ENCODE measurements around the gene CDK14. TPM values are rescaled to one million over a fixed set of nuclear protein-coding genes. Genes with fewer than 3 reads are reported as not detected.

CDK14 gene
- total and polyA plus RNA-seq, 10 of the 15 experiments (the other 5 are each of a cell fraction or from before 2014, with no cell fraction given), result 6.5 to 61.3 (median 24.2) TPM

DNA sequence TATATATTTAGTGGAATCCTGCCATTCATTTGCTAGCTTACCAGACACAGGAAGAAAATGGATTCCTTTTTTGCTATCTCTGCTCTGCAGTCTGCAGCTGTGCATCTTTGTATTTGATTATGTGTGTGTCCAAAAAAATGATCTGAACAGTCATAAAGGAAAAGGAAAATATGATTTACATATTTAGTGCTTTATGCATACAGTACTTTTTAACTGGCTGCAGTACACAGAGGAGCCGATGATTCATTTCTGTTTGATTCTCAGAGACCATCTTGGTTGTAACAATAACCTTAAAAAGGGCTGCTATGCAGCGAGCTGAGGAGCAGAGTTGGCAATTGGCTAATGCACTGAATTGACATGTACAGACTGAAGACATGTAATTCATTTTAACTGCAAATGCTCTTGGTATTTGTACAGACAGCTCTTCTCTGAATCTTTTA lies 516.8 kb downstream of the CDK14 start (continued):
- TF ChIP-seq ASH2L (IDR thresholded peaks at IDR 0.05; ENCODE audit: borderline replicate concordance, low read depth) (no peak), STAT1 (conservative IDR thresholded peaks at IDR 0.05) (no peak), RELA (IDR thresholded peaks at IDR 0.05; ENCODE audit: borderline replicate concordance, partially characterized antibody) (no peak)

DNA sequence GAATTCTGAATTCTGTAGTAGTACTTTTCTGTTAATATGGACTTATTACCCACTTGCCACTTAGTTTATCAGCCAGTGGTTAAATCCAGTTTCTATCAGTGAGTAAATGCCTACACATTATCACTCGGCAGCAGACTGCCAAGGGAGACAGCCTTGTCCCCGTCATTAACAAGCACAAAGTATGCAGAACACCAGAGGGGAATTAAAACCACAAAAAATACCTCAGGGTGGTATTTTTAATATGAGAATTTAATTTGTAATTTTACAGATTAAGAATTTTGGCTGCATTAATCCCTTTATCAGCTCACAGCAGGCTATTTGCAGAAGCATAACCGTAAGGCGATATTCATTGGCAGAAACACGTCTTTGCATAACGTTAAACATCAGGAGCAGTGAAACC lies 518.1 kb downstream of the CDK14 start:
- no peak for FAIRE-seq
- WGBS (ENCODE audit: insufficient coverage, insufficient replicate concordance, low lambda C conversion rate, missing lambda C conversion rate), result 82% methylated on average over 6 of the region's 6 CpGs
- POLR2A ChIA-PET, result no interaction called here
- Histone ChIP-seq H2AFZ (ENCODE audit: control insufficient read depth, low read depth, low read length) (no peak overlapping the region), H3K4me2 (ENCODE audit: control insufficient read depth, insufficient read depth) (no peak overlapping the region), H3K4me1 (ENCODE audit: control insufficient read depth, insufficient read depth, low read length) (no peaks in the 10 kb centered on the region), H3K9me3 (replicated peaks; ENCODE audit: control insufficient read depth, insufficient read depth, low read length) (no peaks in the 10 kb centered on the region), H3K9ac (ENCODE audit: control insufficient read depth, insufficient read depth, low read length) (no peak overlapping the region), H3K27ac (ENCODE audit: control insufficient read depth, insufficient read depth) (no peak overlapping the region), H3K79me2 (ENCODE audit: control insufficient read depth, insufficient read depth, low read length) (no peaks in the 10 kb centered on the region), H3K4me3 (no peak overlapping the region), H3K27me3 (replicated peaks in 1 of 2; ENCODE audit: control insufficient read depth in 2 of 2, insufficient read depth in 2 of 2, low read length in 1 of 2) (no peaks in the 10 kb centered on the region), H4K20me1 (ENCODE audit: control insufficient read depth, insufficient read depth) (no peaks in the 10 kb centered on the region), H3K36me3 (ENCODE audit: control insufficient read depth in 2 of 2, insufficient read depth in 2 of 2, low read length in 1 of 2) (no peaks in the 10 kb centered on the region)
- CTCF ChIA-PET, result no interaction called here
- no peak for DNase-seq (ENCODE audit: low read depth, low spot score)
- SMC1A ChIA-PET (ENCODE audit: uncharacterized antibody, unreplicated experiment), result no interaction called here
- in situ Hi-C loops (cut with MboI) (no loop called here), intact Hi-C loops (cut with micrococcal nuclease; ENCODE audit: unreplicated experiment) (no loop called here)
- RAD21 ChIA-PET (ENCODE audit: unreplicated experiment), result no interaction called here
- no peak for ATAC-seq
- no TSS peak for BruUV-seq (replicated peaks)
- TF ChIP-seq CEBPB (IDR thresholded peaks at IDR 0.05; ENCODE audit: borderline replicate concordance in 1 of 2, low read depth in 2 of 2, low read length in 2 of 2) (no peak), WRNIP1 (IDR thresholded peaks at IDR 0.05; ENCODE audit: borderline replicate concordance, low read depth, low read length) (no peak), TARDBP (IDR thresholded peaks at IDR 0.05; ENCODE audit: borderline replicate concordance) (no peak), HDGF (IDR thresholded peaks at IDR 0.05) (no peak), SMAD1 (IDR thresholded peaks at IDR 0.05; ENCODE audit: low read depth, partially characterized antibody) (no peak), BHLHE40 (IDR thresholded peaks at IDR 0.05; ENCODE audit: borderline replicate concordance in 1 of 2, low read depth in 2 of 2, low read length in 1 of 2) (no peak), TBL1XR1 (IDR thresholded peaks at IDR 0.05; ENCODE audit: low read depth, low read length) (no peak)
- TF ChIP-seq, protein P1, sequence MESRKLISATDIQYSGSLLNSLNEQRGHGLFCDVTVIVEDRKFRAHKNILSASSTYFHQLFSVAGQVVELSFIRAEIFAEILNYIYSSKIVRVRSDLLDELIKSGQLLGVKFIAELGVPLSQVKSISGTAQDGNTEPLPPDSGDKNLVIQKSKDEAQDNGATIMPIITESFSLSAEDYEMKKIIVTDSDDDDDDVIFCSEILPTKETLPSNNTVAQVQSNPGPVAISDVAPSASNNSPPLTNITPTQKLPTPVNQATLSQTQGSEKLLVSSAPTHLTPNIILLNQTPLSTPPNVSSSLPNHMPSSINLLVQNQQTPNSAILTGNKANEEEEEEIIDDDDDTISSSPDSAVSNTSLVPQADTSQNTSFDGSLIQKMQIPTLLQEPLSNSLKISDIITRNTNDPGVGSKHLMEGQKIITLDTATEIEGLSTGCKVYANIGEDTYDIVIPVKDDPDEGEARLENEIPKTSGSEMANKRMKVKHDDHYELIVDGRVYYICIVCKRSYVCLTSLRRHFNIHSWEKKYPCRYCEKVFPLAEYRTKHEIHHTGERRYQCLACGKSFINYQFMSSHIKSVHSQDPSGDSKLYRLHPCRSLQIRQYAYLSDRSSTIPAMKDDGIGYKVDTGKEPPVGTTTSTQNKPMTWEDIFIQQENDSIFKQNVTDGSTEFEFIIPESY (IDR thresholded peaks at IDR 0.05), result no peak
- TF ChIP-seq, protein P2, sequence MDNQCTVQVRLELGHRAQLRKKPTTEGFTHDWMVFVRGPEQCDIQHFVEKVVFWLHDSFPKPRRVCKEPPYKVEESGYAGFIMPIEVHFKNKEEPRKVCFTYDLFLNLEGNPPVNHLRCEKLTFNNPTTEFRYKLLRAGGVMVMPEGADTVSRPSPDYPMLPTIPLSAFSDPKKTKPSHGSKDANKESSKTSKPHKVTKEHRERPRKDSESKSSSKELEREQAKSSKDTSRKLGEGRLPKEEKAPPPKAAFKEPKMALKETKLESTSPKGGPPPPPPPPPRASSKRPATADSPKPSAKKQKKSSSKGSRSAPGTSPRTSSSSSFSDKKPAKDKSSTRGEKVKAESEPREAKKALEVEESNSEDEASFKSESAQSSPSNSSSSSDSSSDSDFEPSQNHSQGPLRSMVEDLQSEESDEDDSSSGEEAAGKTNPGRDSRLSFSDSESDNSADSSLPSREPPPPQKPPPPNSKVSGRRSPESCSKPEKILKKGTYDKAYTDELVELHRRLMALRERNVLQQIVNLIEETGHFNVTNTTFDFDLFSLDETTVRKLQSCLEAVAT (IDR thresholded peaks at IDR 0.05), result no peak
- TF ChIP-seq, protein P3, sequence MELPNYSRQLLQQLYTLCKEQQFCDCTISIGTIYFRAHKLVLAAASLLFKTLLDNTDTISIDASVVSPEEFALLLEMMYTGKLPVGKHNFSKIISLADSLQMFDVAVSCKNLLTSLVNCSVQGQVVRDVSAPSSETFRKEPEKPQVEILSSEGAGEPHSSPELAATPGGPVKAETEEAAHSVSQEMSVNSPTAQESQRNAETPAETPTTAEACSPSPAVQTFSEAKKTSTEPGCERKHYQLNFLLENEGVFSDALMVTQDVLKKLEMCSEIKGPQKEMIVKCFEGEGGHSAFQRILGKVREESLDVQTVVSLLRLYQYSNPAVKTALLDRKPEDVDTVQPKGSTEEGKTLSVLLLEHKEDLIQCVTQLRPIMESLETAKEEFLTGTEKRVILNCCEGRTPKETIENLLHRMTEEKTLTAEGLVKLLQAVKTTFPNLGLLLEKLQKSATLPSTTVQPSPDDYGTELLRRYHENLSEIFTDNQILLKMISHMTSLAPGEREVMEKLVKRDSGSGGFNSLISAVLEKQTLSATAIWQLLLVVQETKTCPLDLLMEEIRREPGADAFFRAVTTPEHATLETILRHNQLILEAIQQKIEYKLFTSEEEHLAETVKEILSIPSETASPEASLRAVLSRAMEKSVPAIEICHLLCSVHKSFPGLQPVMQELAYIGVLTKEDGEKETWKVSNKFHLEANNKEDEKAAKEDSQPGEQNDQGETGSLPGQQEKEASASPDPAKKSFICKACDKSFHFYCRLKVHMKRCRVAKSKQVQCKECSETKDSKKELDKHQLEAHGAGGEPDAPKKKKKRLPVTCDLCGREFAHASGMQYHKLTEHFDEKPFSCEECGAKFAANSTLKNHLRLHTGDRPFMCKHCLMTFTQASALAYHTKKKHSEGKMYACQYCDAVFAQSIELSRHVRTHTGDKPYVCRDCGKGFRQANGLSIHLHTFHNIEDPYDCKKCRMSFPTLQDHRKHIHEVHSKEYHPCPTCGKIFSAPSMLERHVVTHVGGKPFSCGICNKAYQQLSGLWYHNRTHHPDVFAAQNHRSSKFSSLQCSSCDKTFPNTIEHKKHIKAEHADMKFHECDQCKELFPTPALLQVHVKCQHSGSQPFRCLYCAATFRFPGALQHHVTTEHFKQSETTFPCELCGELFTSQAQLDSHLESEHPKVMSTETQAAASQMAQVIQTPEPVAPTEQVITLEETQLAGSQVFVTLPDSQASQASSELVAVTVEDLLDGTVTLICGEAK (IDR thresholded peaks at IDR 0.05; ENCODE audit: borderline replicate concordance), result no peak
- TF ChIP-seq, protein P4, sequence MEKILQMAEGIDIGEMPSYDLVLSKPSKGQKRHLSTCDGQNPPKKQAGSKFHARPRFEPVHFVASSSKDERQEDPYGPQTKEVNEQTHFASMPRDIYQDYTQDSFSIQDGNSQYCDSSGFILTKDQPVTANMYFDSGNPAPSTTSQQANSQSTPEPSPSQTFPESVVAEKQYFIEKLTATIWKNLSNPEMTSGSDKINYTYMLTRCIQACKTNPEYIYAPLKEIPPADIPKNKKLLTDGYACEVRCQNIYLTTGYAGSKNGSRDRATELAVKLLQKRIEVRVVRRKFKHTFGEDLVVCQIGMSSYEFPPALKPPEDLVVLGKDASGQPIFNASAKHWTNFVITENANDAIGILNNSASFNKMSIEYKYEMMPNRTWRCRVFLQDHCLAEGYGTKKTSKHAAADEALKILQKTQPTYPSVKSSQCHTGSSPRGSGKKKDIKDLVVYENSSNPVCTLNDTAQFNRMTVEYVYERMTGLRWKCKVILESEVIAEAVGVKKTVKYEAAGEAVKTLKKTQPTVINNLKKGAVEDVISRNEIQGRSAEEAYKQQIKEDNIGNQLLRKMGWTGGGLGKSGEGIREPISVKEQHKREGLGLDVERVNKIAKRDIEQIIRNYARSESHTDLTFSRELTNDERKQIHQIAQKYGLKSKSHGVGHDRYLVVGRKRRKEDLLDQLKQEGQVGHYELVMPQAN (conservative IDR thresholded peaks at IDR 0.05), result no peak

All from GM12878 (cell line).